DMS153 treated with DMSO at 0.1 percent for 48 hours (cell line): ENCODE results near the gene JPH3.

Source experiments
- DNase-seq: peaks from one replicate; lab custom pipeline; 2025; ENCODE audit not compliant: unreplicated experiment; lab: John Stamatoyannopoulos, UW

The JPH3 gene

GRCh38 chr16:87692176-87692575, 89.9 kb downstream of the JPH3 start:
- DNase-seq: no peak

GRCh38 chr16:87692756-87693155, 90.4 kb downstream of the JPH3 start:
- DNase-seq: no peak

GRCh38 chr16:87693827-87694226, 91.5 kb downstream of the JPH3 start:
- no peak for DNase-seq

- DNase-seq: no peak
These were observed 92.3 kb downstream of the JPH3 start for GRCh38 chr16:87694441-87695125.

GRCh38 chr16:87695534-87695933, 93.2 kb downstream of the JPH3 start:
- DNase-seq: no peak

GRCh38 chr16:87696726-87697125, 94.4 kb downstream of the JPH3 start:
- no peak for DNase-seq

GRCh38 chr16:87697256-87697655, 94.9 kb downstream of the JPH3 start:
- DNase-seq: no peak

GRCh38 chr16:87697792-87698191, 95.5 kb downstream of the JPH3 start:
- DNase-seq: no peak

- DNase-seq: no peak
These were observed 95.9 kb downstream of the JPH3 start for GRCh38 chr16:87698241-87698640.

GRCh38 chr16:87698676-87699199, 96.4 kb downstream of the JPH3 start:
- no peak for DNase-seq

GRCh38 chr16:87700406-87701077, 98.2 kb downstream of the JPH3 start:
- no peak for DNase-seq

- DNase-seq: no peak
These were observed 98.8 kb downstream of the JPH3 start for GRCh38 chr16:87701078-87701460.

GRCh38 chr16:87701505-87701921, 99.2 kb downstream of the JPH3 start:
- DNase-seq: no peak

GRCh38 chr16:87702325-87702811, 100.1 kb downstream of the JPH3 start:
- DNase-seq: no peak

- no peak for DNase-seq
These were observed 100.8 kb downstream of the JPH3 start for GRCh38 chr16:87703071-87703470.

- DNase-seq: no peak
These were observed 101.6 kb downstream of the JPH3 start for GRCh38 chr16:87703835-87704375.

GRCh38 chr16:87704754-87705353, 102.5 kb downstream of the JPH3 start:
- DNase-seq: no peak

GRCh38 chr16:87705771-87706277, 103.5 kb downstream of the JPH3 start:
- no peak for DNase-seq

- peak; percentile 71 for DNase-seq
These were observed 104.1 kb downstream of the JPH3 start for GRCh38 chr16:87706278-87707000.

- DNase-seq: no peak
These were observed 104.8 kb downstream of the JPH3 start for GRCh38 chr16:87707097-87707496.
